Measurements from ENCODE around the gene TWNK.
"Not testable (repeated sequence)": the region's sequence is repeated elsewhere in the genome, so short reads cannot be mapped to it uniquely, and the experiment has no call there.

The TWNK gene

GRCh38 chr10:100972904-100973535 is 14.3 kb upstream of the TWNK start:
- no peak for DNase-seq (ENCODE audit: low spot score)

DNA sequence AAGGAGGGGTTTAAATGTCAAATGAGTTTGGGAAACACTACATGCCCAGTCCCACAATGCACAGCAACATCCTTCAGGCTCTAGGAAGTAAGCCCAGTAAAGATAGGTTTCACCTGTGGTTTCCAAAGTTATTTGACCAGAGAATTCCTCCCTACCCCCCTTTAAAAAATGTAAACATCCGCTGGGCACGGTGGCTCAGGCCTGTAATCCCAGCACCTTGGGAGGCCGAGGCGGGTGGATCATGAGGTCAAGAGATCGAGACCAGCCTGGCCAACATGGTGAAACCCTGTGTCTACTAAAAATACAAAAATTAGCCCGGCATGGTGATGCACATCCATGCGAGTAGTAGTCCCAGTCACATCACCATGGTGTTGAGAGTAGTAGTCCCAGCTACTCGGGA is 11.9 kb upstream of the TWNK start:
- not testable (repeated sequence) for DNase-seq (ENCODE audit: low spot score)

DNA sequence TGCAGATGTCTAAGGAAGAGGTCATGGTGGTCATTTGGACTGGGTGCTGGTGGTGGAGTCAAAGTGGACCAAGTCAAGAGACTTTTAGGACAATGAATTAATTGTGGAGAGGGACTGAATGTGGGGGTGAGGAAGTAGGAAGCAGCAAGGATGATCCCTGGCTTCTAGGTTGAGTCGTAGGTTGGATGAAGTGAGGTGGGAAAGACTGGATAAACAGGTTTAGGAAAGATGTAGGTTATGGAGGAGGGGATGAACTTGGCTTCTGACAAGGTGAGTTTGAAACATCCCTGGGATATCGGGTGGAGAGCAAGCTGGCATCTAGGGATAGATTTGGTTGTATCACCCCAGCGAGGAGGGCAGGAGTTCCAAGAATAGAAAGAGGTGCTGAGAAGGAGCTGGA is 10.4 kb upstream of the TWNK start:
- DNase-seq (ENCODE audit: low spot score), result no peak

DNA sequence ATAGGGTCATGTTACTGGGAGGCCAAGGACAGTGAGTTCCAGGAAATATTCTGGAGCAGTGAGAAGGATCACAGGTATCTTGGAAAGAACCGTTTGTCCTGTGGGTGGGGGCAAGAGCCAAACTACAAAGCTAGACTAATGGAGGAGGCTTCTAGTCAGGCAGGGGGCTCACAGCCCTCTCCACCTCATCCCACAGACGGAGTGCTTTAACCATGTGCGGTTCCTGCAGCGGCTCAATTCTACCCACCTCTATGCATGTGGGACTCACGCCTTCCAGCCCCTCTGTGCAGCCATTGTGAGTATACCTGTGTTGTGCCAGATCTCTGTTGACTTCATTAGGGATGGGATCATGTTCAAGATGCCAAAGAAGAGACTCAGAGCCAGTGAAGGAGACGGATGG is 9.9 kb upstream of the TWNK start:
- no peak for DNase-seq (ENCODE audit: low spot score)

DNA sequence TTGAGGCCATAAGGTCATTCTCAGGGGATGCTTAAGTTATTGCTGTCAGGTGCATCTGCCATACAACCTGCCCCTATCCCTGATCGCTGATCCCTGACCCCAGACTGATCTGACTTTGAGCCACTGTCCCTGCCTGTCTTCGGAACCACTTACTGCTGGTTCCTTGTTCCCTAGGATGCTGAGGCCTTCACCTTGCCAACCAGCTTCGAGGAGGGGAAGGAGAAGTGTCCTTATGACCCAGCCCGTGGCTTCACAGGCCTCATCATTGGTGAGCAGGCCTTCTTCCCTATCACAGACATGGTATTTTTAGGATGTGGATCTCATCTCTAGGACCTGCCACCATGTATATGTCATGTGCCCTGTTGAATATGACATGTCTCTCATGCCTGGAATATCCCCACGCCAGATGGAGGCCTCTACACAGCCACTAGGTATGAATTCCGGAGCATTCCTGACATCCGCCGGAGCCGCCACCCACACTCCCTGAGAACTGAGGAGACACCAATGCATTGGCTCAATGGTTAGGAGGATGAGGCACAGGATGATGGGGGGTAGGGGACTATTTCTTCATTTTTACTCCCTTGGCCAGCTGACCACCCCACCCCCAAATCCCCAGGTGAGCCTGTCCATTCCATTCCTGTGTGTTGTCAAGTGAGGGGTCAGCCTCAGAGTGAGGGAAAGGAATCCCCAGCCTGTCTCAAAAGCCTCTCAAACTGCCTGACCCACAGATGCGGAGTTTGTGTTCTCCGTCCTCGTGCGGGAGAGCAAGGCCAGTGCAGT is 9.0 kb upstream of the TWNK start:
- DNase-seq (ENCODE audit: low spot score), result no peak

GRCh38 chr10:100978901-100979195 is 8.5 kb upstream of the TWNK start:
- DNase-seq (ENCODE audit: low spot score), result no peak

- no peak for DNase-seq (ENCODE audit: low spot score)
Measured at GRCh38 chr10:100979791-100980272, 7.5 kb upstream of the TWNK start.

DNA sequence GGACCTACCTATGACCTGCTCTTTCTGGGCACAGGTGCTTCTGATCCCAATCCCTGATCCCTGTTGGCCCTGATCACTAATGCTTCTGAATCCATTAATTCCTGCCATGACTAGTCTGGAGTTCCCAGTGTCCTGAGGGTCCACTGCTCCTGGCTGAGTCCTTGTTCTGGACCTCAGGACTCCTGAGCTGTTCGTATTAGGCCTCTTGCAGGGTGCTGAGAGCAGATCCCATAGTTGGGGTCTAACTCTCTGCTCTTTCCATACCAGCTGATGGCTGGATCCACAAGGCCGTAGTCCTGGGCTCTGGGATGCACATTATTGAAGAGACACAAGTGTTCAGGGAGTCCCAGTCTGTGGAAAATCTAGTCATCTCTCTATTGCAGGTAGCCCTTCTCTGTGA is 7.0 kb upstream of the TWNK start:
- DNase-seq (ENCODE audit: low spot score), result no peak

DNA sequence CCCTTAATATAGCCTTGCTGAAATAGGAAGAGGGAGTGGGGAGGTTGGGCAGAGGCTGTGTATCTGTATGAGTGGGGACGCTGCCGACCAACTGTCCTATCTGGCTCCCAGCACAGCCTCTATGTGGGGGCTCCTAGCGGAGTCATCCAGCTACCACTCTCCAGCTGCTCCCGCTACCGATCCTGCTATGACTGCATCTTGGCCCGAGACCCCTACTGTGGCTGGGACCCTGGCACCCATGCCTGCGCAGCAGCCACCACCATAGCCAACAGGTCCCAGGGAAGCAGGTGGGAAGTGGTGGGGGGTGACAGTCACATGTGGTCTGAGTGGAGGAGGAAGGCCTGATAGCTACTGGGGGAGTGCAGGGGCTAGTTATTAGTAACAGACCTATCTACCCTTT is 6.6 kb upstream of the TWNK start:
- no peak for DNase-seq (ENCODE audit: low spot score)

- no peak for DNase-seq (ENCODE audit: low spot score)
Measured at GRCh38 chr10:100981178-100981772, 6.1 kb upstream of the TWNK start.

GRCh38 chr10:100982916-100983830 is 4.2 kb upstream of the TWNK start:
- no peak for DNase-seq (ENCODE audit: low spot score)

DNA sequence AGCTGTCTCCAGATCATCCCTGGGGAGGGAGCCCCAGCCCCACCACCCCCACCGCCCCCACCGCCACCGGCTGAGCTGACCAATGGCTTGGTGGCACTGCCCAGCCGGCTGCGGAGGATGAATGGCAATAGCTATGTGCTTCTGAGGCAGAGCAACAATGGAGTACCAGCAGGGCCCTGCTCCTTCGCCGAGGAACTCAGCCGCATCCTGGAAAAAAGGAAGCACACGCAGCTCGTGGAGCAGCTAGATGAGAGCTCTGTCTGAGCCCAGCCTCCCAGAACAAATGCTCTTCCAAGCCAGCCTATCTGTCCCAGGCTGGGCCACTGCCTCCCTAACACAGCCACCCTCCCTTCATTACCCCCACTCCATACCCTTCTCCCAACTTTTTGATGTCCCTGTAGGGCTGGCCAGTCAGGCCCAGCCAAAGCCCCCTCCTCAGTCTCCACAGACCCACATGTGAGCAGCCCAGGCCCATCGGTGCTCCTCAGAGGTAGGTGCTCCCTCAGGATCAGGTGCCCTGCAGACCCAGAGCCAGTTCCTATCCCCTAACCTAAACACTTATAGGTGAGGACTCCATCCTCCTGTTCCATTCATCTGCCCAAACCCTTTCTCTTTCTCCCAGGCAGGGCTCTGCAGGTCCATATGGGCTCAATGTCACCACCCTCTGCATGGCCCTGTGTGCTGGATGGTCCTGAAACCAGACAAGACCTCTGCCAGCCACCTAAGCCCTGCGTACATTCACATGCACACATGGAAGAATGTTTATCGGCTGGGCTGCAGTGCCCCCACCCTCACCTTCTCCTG is 3.3 kb upstream of the TWNK start:
- no peak for DNase-seq (ENCODE audit: low spot score)

GRCh38 chr10:100984672-100985177 is 2.6 kb upstream of the TWNK start:
- DNase-seq (ENCODE audit: low spot score), result no peak

- no peak for DNase-seq (ENCODE audit: low spot score)
Measured at GRCh38 chr10:100985336-100985735, 2.0 kb upstream of the TWNK start.

DNA sequence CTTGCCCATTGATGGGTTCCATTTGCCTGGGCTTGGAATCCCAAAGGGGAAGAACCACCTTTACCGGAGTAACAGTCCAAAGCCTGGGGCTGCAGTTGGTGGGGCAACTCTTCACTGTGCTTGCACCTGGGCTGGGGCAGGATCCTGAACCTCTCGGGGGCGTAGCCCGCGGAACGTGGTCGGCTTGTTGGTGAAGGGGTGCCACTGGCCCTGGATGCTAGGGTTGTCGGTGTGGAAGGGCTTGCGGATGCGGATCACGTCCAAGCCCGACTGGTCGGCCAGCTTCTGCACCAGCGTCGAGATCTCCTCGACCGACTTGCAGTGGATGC is 756 bp upstream of the TWNK start:
- no peak for DNase-seq (ENCODE audit: low spot score)

GRCh38 chr10:100987685-100988049 is 324 bp downstream of the TWNK start:
- DNase-seq (ENCODE audit: low spot score), result no peak

DNA sequence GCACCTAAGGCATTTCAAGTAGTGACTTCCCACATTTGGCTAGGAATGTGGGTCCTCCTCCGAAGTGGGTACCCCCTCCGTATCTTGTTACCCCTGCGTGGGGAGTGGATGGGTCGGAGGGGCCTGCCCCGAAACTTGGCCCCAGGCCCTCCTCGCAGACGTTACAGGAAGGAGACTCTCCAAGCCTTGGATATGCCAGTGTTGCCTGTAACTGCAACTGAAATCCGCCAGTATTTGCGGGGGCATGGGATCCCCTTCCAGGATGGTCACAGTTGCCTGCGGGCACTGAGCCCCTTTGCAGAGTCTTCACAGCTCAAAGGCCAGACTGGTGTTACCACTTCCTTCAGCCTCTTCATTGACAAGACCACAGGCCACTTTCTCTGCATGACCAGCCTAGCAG is 823 bp downstream of the TWNK start:
- no peak for DNase-seq (ENCODE audit: low spot score)

DNA sequence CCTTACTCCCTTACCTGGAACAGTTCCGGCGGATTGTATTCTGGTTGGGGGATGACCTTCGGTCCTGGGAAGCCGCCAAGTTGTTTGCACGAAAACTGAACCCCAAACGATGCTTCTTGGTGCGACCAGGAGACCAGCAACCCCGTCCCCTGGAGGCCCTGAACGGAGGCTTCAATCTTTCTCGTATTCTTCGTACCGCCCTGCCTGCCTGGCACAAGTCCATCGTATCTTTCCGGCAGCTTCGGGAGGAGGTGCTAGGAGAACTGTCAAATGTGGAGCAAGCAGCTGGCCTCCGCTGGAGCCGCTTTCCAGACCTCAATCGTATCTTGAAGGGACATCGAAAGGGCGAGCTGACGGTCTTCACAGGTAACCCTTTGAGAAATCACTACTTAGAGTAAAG is 1.7 kb downstream of the TWNK start:
- no peak for DNase-seq (ENCODE audit: low spot score)

DNA sequence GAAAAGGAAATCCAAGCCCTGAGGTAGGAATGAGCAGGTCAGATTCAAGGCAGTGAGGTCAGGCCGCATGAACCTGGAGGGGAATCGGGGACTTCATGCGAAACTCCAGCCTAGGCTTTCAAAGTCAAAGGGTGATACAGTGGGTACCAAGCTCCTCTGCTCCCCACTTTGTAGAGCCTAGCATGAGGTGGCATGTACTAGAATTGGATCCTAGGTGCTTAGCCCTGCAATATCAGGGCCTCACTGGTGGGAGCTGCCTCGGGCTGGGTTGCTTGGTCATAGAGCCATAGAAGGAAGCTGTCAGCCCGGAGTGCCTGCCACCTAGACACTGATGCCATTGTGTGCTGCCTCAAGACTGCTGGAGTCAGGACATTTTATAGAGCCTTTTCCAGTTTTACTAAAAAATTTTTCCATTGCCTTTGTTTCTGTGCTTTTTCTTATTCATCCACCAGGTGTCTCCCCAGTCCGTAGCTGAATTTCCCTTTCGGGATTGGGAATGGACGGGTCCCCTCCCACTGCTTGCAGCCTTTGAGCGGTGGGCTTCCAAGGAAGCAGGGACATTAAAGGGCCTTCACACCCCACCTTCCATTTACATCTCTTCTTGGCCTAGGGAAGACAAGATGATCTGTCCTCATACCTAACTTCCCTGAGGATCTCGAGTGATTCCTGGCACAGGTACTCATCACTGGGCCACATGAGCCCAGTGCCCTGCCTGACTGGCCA is 6.8 kb downstream of the TWNK start:
- DNase-seq (ENCODE audit: low spot score), result no peak

DNA sequence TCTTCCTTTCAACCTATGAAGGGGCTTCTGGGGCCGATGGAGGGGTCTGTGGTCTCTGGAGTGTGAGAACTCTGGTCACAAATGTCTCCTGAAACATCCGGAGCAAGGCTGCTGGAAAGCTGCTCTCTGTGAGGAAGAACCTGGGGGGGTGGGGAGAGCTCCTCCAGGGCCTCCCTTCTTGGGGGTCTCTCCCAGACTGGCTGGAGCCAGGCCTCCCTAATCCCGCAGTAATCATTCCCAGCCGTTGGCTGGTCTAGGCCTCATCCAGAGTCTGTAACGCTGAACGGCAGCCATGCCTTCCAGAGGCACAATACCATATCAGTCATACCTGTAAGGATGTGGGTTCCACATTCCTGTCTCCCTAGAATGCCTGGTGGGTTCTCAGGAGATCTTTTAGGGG is 7.8 kb downstream of the TWNK start:
- DNase-seq (ENCODE audit: low spot score), result no peak

All from HuH-7.5 (cell line).